ENCODE results near the gene ASS1. TPM values are rescaled to one million over a fixed set of nuclear protein-coding genes. Genes with fewer than 3 reads are reported as not detected.

ASS1 gene
- total RNA-seq, 1 donor from 2014 or later: 29.1 TPM

DNA sequence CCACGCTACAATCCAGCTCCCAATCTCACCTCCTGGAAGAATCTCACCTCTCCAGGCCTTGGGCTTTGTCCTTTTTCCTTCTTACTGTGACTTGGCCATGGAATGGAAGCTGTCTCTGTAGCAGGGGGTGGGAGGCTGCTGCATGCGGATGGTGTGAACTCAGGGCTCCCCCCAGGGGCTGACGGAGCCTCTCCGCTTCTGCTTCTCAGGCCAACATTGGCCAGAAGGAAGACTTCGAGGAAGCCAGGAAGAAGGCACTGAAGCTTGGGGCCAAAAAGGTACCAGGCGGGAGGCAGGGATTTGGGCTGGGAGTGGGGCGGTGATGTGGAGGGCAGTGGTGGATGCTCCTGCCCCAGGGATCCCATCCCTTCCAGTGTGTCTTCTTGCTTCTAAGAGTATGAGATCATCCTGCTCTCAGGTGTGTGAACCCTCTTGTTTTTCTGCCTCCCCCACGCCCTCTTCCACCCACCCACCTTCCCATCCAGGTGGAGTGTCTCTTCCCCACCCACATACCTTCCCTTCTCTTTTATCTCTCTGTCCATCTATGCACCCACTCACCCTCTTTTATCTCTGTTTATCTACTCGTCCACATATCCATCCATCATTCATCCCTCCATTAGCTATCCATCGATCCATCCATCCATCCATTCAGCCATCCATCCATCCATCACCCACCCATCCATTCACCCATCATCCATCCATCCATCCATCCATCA is 9.5 kb downstream of the ASS1 start:
- no peak for DNase-seq (ENCODE audit: extremely low spot score, unreplicated experiment)
- TF ChIP-seq, protein P1, sequence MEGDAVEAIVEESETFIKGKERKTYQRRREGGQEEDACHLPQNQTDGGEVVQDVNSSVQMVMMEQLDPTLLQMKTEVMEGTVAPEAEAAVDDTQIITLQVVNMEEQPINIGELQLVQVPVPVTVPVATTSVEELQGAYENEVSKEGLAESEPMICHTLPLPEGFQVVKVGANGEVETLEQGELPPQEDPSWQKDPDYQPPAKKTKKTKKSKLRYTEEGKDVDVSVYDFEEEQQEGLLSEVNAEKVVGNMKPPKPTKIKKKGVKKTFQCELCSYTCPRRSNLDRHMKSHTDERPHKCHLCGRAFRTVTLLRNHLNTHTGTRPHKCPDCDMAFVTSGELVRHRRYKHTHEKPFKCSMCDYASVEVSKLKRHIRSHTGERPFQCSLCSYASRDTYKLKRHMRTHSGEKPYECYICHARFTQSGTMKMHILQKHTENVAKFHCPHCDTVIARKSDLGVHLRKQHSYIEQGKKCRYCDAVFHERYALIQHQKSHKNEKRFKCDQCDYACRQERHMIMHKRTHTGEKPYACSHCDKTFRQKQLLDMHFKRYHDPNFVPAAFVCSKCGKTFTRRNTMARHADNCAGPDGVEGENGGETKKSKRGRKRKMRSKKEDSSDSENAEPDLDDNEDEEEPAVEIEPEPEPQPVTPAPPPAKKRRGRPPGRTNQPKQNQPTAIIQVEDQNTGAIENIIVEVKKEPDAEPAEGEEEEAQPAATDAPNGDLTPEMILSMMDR (conservative IDR thresholded peaks at IDR 0.05): no peak
- peaks cover 7% of the 10 kb centered on the region for H3K27me3 Mint-ChIP-seq
- no peaks in the 10 kb centered on the region for H3K9me3 Mint-ChIP-seq
- no peaks in the 10 kb centered on the region for H3K4me1 Mint-ChIP-seq (ENCODE audit: unreplicated experiment)
- no peak overlapping the region for H3K27ac Mint-ChIP-seq
- no peak overlapping the region for H3K4me3 Mint-ChIP-seq
- H3K36me3 Mint-ChIP-seq: no peaks in the 10 kb centered on the region

GRCh38 chr9:130454812-130455325 is 10.1 kb downstream of the ASS1 start:
- no peaks in the 10 kb centered on the region for H3K36me3 Mint-ChIP-seq
- no peak for DNase-seq (ENCODE audit: extremely low spot score, unreplicated experiment)
- H3K9me3 Mint-ChIP-seq: no peaks in the 10 kb centered on the region
- TF ChIP-seq, protein P1 (conservative IDR thresholded peaks at IDR 0.05): no peak
- H3K27me3 Mint-ChIP-seq: peaks cover 8% of the 10 kb centered on the region
- H3K4me3 Mint-ChIP-seq: no peak overlapping the region
- no peak overlapping the region for H3K27ac Mint-ChIP-seq
- no peaks in the 10 kb centered on the region for H3K4me1 Mint-ChIP-seq (ENCODE audit: unreplicated experiment)

GRCh38 chr9:130458027-130458803 is 13.5 kb downstream of the ASS1 start:
- Mint-ChIP-seq H3K9me3 (no peaks in the 10 kb centered on the region), H3K27me3 (peaks cover 15% of the 10 kb centered on the region), H3K27ac (no peak overlapping the region), H3K36me3 (no peaks in the 10 kb centered on the region), H3K4me1 (ENCODE audit: unreplicated experiment) (no peaks in the 10 kb centered on the region), H3K4me3 (no peak overlapping the region)
- TF ChIP-seq, protein P1 (conservative IDR thresholded peaks at IDR 0.05): no peak
- DNase-seq (ENCODE audit: extremely low spot score, unreplicated experiment): no peak

DNA sequence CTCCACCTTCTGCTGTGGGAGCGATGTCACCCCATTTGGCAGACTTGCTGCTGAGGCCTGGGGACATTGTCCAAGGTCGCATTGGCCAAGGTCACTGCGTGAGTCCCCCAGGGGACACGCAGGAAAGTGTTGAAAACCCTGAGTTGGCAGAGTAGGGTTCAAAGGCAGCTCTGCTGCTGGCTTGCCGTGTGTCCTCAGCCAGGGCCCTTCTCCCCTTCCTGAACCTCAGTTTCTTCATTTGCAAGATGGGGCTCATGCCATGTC is 14.0 kb downstream of the ASS1 start:
- Mint-ChIP-seq H3K4me1 (ENCODE audit: unreplicated experiment) (no peaks in the 10 kb centered on the region), H3K4me3 (no peak overlapping the region), H3K9me3 (no peaks in the 10 kb centered on the region), H3K27me3 (peaks cover 16% of the 10 kb centered on the region), H3K36me3 (no peaks in the 10 kb centered on the region), H3K27ac (no peak overlapping the region)
- TF ChIP-seq, protein P1 (conservative IDR thresholded peaks at IDR 0.05): no peak
- no peak for DNase-seq (ENCODE audit: extremely low spot score, unreplicated experiment)

GRCh38 chr9:130459151-130459550 is 14.4 kb downstream of the ASS1 start:
- Mint-ChIP-seq H3K9me3 (no peaks in the 10 kb centered on the region), H3K4me3 (no peak overlapping the region), H3K27me3 (peaks cover 18% of the 10 kb centered on the region), H3K27ac (no peak overlapping the region), H3K36me3 (no peaks in the 10 kb centered on the region), H3K4me1 (ENCODE audit: unreplicated experiment) (no peaks in the 10 kb centered on the region)
- no peak for DNase-seq (ENCODE audit: extremely low spot score, unreplicated experiment)
- TF ChIP-seq, protein P1 (conservative IDR thresholded peaks at IDR 0.05): no peak

Measured in type B pancreatic cell (in vitro differentiated cells).